WERI-Rb-1 (cell line): ENCODE measurements around the gene PITPNC1.

Source experiments
- DNase-seq: peaks from one replicate; pipeline ENCODE4 v3.0.0-alpha.2; 2020
- H3K27ac ChIP-seq: fragments of 250-450 bp; sonication (Bioruptor Pico); 2 replicates; pipeline ENCODE4 v1.5.1; 2020; ENCODE audit warnings: mild to moderate bottlenecking, moderate library complexity
- H3K27me3 ChIP-seq: fragments of 250-450 bp; sonication (Bioruptor Pico); 2 replicates; pipeline ENCODE4 v1.5.1; 2021; ENCODE audit warnings: mild to moderate bottlenecking, low read depth, moderate library complexity; ENCODE audit not compliant: insufficient read depth, severe bottlenecking
- H3K36me3 ChIP-seq: fragments of 250-450 bp; sonication (Bioruptor Pico); 2 replicates; pipeline ENCODE4 v1.5.1; 2020; ENCODE audit warnings: mild to moderate bottlenecking, moderate library complexity
- H3K4me3 ChIP-seq: 2 replicates; pipeline ENCODE4 v1.5.1; 2011; ENCODE audit warnings: low read depth, mild to moderate bottlenecking, control low read depth, low read length
- H3K9me3 ChIP-seq: fragments of 250-450 bp; sonication (Bioruptor Pico); 2 replicates; pipeline ENCODE4 v1.5.1; 2021; ENCODE audit warnings: mild to moderate bottlenecking, moderate library complexity; ENCODE audit not compliant: severe bottlenecking
- TF ChIP-seq, protein P1 (sequence below): IDR thresholded peaks from 2 replicates; pipeline ENCODE4 v1.5.1; 2011; ENCODE audit warnings: low read depth, mild to moderate bottlenecking, control low read depth, inconsistent platforms, low read length

The PITPNC1 gene

DNA sequence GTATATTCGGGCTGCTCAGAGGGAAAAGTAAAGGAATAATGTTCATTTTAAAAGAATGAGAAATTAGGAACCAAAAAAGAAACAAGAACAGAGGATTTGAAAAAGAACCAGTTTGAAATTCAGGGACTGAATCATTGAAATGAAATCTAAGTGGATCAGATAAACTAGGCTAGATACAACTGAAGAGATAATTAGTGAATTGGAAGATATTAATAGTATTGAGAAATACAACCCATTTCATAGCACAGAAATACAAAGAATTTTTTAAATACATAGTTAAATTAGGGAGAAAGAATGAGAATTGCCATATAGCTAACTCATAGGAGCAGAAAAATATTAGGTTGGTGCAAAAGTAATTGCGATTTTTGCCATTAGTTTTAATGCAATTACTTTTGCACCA, 223.3 kb downstream of the PITPNC1 start:
- TF ChIP-seq, protein P1, sequence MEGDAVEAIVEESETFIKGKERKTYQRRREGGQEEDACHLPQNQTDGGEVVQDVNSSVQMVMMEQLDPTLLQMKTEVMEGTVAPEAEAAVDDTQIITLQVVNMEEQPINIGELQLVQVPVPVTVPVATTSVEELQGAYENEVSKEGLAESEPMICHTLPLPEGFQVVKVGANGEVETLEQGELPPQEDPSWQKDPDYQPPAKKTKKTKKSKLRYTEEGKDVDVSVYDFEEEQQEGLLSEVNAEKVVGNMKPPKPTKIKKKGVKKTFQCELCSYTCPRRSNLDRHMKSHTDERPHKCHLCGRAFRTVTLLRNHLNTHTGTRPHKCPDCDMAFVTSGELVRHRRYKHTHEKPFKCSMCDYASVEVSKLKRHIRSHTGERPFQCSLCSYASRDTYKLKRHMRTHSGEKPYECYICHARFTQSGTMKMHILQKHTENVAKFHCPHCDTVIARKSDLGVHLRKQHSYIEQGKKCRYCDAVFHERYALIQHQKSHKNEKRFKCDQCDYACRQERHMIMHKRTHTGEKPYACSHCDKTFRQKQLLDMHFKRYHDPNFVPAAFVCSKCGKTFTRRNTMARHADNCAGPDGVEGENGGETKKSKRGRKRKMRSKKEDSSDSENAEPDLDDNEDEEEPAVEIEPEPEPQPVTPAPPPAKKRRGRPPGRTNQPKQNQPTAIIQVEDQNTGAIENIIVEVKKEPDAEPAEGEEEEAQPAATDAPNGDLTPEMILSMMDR, result no peak
- Histone ChIP-seq H3K4me3 (no peak overlapping the region), H3K9me3 (peaks cover 5% of the 10 kb centered on the region), H3K27me3 (no peaks in the 10 kb centered on the region), H3K36me3 (no peaks in the 10 kb centered on the region), H3K27ac (no peak overlapping the region)
- DNase-seq, result no peak

DNA sequence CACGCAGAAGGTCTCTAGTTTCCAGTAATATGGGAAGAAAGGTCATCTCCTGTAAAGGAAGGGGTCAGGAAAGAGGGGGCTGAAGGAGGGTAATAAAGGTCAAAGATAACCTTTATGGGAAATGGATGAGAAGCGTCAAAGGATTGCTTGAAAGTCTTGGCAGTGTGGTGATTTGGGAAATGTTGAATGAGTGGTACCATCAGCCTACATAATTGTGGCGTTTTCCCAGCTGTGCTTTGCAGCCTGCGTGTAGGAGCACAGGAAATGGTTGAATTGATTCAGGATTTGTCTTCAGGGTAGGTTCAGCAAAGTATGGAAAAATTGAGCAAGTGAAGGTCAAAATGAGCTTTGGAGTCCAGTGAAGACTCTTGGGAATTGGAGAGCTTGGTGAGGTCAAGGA, 224.8 kb downstream of the PITPNC1 start:
- Histone ChIP-seq H3K4me3 (no peak overlapping the region), H3K9me3 (peaks cover 5% of the 10 kb centered on the region), H3K36me3 (no peaks in the 10 kb centered on the region), H3K27ac (no peak overlapping the region), H3K27me3 (no peaks in the 10 kb centered on the region)
- TF ChIP-seq, protein P1, result no peak
- DNase-seq, result no peak

DNA sequence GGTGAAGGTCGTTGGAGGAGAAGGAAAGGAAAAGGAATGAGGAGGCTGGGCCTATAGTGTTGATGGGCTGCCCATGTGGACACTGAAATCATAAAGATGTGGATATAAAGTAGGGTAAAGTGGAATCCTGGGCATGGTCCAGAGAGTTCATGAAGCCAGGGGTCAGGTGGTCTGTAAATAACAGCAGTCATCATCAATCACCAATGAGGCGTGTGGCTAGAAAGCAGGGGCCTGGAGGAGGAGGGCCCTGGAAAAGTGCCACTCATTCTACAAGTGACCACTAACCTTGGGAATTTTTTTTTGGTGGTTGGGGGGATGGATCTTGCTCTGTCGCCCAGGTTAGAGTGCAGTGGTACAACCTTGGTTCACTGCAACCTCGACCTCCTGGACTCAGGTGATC, 225.4 kb downstream of the PITPNC1 start:
- Histone ChIP-seq H3K9me3 (peaks cover 5% of the 10 kb centered on the region), H3K27me3 (no peaks in the 10 kb centered on the region), H3K4me3 (no peak overlapping the region), H3K27ac (no peak overlapping the region), H3K36me3 (no peaks in the 10 kb centered on the region)
- no peak for DNase-seq
- TF ChIP-seq, protein P1, result no peak

DNA sequence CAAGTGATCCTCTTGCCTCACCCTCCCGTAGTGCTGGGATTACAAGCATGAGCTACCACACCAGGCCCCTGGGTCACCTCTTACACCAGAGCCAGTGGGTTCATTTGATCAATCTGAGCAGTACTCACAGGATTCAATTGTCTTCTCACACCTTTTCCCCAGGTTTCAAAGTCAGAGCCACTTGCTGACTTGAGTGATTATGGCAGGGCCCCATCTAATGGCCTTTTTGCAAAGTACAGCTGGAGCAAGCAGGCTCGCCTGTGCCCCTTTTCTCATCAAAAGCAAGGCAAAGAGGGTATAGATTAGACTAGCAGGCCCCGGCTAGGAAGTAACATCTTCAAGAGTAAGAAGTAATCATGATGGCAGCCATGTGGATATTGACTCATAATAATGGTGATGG, 225.9 kb downstream of the PITPNC1 start:
- no peak overlapping the region for H3K4me3 ChIP-seq
- peak; percentile 72 for DNase-seq
- TF ChIP-seq, protein P1, result peak; percentile 85
- H3K27me3 ChIP-seq, result no peaks in the 10 kb centered on the region
- peaks cover 5% of the 10 kb centered on the region for H3K9me3 ChIP-seq
- H3K27ac ChIP-seq, result no peak overlapping the region
- H3K36me3 ChIP-seq, result no peaks in the 10 kb centered on the region

DNA sequence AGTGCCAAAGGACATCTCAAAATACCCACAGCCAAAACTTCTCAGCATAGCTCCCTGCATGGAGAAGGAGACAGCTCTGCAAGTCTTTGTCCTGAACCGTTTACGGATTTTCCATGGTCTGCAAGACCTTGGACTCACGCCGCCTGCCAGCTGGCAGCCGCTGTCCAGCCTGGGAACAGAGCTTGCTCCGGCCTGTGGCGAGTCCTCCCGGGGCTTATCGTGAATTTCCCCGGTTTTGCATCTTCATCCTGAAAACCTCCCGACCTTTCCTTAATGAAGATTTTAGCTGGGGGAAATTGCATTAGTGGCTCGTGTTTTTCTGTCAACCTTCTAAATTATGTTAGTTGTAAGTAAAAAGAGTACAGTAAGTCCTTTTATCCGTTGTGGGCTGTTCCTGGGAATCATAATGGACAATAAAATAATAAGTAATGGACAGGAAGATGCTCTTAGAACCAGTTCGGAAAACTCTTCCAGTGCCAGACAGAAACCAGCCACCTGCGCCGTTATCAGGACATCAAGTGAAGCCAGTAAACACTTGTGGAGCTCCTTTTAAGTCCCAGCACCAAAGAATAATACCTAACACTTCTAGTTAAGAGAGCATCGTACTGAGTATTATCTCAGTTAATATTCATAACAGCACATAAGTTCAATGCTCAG, 228.3 kb downstream of the PITPNC1 start:
- no peaks in the 10 kb centered on the region for H3K36me3 ChIP-seq
- H3K27me3 ChIP-seq, result no peaks in the 10 kb centered on the region
- no peak for DNase-seq
- H3K9me3 ChIP-seq, result peaks cover 2% of the 10 kb centered on the region
- no peak overlapping the region for H3K4me3 ChIP-seq
- H3K27ac ChIP-seq, result no peak overlapping the region
- TF ChIP-seq, protein P1, result no peak

DNA sequence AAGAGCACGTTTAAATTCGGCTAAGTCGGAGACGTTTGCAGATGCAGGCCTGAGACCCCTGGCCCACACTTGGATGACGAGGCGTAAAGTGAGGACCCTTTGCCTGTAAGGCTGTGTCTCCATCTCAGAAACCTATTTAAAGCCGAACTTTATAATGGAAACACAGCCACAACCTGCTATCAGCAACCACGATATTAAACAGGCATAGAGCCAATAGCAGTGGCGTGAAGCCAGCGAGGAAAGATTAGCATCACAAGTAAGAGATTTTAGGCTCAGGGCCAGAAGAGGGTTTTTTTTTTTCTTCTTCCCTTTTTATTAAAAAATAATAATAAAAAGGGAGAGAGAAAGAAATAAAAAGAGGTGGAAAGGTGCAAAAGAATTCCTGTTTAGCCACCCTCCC, 229.4 kb downstream of the PITPNC1 start:
- Histone ChIP-seq H3K36me3 (no peaks in the 10 kb centered on the region), H3K4me3 (no peak overlapping the region), H3K27me3 (no peaks in the 10 kb centered on the region), H3K9me3 (no peaks in the 10 kb centered on the region), H3K27ac (no peak overlapping the region)
- TF ChIP-seq, protein P1, result no peak
- no peak for DNase-seq
